Stimulated activated CD4-positive, alpha-beta T cell treated with anti-CD3 and anti-CD28 coated beads, Interleukin-2, amount 100 ng/mL, for 24 hours (primary cell): ENCODE data around the gene LANCL1.
"Not testable (repeated sequence)": the region's sequence is repeated elsewhere in the genome, so short reads cannot be mapped to it uniquely, and the experiment has no call there.

Experiments
- DNase-seq, 2 donors: peaks; one replicate each; pipeline ENCODE4 v3.0.0-alpha.2; 2020

LANCL1 gene

GRCh38 chr2:210458395-210458794 is 18.2 kb downstream of the LANCL1 start:
- no peak for DNase-seq

DNA sequence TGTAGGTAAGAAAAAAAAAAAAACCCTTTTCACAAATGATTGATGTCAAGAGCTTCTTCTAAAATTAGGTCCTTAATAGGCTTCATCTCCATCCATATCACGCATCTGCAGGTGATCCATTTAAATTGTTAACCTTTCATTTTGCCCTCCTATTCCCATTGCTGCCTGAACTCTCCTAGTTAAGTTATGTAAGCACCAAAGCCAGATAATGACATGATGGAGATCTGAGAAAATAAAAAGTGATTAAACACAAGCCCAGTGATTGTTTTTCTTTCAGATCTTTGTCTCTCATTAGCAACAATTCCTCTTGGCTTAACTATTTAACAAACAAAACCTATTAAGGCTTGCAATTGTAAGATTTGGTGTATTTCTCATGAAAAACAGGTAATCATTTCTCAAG is 20.0 kb downstream of the LANCL1 start:
- no peak for DNase-seq

DNA sequence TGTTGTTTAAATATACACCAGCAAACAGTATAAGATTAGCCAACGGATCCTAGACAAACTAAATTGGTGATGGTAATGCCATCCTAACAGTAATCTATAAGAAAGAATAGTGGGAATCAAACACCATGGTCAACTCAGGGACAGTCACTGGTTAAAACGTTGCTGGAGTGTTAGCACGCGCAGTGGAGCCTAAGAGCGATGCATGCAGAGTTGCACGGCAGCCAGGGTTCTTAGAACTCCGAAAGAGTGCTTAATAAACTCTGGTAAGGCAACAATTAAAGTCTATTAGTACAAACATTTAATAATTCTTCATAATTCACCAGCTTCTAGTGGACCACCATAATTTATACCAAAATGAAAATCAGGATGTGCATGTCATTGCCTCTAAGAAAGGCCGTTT is 22.2 kb downstream of the LANCL1 start:
- no peak for DNase-seq

DNA sequence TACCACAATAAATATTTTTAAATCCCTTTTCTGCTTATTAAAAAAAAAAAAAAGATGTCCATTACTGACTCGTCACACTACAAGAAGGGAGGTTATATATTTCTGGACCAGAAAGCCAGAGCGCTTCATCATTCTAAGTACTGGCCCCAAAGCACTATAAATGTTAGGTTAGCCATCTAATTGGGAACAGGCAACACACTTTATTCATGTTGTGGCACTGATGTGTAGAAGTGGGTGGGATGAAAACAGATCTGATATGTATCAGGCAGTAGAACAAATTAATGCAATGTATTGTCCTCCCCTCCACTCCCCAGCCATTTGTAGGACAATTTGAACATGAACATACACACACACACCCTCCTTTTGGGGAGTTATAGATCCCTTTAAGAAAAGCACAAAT is 24.4 kb downstream of the LANCL1 start:
- DNase-seq, result no peak

DNA sequence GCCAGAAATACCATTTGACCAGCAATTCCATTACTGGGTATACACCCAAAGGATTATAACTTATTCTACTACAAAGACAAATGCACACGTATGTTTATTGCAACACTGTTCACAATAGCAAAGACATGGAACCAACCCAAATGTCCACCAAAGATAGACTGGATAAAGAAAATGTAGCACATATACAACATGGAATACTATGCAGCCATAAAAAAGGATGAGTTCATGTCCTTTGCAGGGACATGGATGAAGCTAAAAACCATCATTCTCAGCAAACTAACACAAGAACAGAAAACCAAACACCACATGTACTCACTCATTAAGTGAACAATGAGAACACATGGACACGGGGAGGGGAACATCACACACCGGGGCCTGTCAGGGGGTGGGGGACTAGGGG is 25.6 kb downstream of the LANCL1 start:
- not testable (repeated sequence) for DNase-seq

- DNase-seq, result no peak
Measured at GRCh38 chr2:210445732-210446131, 30.8 kb downstream of the LANCL1 start.

GRCh38 chr2:210445116-210445707 is 31.3 kb downstream of the LANCL1 start:
- no peak for DNase-seq

- no peak for DNase-seq
Measured at GRCh38 chr2:210443527-210443926, 33.0 kb downstream of the LANCL1 start.

DNA sequence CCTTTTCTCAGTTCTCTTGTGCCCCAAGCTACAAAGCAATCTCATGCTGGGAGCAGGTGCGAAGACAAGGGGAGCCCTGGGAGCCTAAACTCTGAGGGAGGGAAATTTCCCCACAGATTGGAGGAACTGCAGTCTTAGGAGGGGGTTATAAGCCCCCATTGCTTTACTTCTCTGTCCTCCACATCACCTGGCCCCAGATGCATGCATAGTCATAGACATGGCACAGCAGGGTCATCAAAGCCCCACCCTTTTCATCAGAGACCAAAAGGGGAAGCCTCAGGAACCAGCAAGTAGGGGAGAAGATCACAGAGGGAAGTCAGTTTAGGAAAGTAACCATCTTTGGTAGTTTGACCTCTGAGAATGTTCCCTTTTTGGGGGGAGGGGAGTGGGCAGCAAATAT is 33.7 kb downstream of the LANCL1 start:
- no peak for DNase-seq

DNA sequence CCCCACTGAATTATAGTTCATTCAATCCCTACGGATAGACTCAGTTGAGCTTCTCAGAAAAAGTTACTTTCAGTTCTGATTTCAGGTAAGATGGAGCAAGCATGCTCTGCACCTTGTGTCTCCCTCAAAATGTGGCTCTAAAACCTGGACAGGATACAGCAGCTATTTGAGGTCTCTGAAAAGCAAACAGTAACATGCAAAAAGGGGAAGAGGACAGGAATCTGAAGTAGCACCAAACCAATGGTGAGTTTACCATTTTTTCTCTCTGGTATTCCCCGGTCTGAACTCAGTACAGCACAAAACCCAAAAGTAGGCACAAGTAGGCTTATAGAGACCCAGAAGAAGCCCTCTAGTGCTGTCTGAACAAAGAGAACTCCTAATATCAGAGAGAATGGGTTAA is 34.1 kb downstream of the LANCL1 start:
- DNase-seq, result no peak

DNA sequence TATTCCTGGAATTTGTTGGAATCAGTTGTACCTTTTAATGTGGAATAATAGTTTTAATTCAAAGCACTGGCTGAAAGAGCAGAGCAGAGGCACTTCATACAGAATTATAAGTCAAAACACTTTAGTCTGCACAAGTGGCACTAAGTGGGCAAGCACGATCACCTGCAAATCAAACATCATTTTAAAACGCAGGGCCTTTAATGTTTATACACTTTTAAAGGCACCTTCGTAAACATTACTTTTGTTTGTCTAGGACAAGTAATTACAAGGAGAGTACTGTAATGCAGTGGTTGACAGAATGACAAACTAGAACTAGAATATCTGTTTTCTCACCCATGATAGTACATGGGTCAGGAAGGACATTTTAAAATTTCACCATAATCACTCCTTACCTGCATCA is 36.4 kb downstream of the LANCL1 start:
- no peak for DNase-seq

DNA sequence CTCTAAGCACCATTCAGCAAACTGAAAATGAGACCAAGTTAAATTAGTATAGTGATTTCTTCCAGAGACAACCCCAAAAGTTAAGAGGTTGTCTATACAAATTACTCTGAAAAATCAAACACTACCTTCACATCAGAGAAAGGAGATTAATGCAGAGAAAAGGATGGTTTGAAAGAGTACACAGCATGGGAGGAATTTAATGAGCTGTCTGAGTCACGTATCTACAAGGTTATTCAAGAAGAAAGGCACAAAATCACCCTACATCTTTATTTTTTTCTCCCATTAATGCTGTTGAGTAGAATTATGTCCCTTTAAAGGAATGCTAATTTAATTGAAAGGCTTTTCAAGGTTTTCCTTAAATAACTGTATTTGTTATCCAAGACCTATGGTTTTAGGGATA is 41.1 kb downstream of the LANCL1 start:
- DNase-seq, result no peak

DNA sequence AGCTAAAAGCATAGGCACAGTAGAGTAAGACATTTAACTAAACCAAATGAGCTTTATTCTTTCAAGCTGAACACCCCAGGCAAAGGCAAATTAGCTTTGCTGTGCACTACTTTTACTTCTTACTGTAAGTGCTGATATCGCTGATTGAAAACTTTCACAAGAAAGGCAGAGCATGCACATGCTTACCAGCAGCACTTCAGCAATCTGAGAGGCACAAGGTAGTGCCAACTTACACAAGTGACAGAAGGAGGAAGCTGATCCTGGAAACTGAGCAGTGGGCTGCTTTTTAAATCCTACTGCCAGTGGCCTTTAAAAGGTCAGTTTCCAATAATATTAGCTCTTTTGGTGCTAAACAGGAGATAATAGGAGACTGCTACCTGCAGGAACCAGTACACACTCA is 43.9 kb downstream of the LANCL1 start:
- no peak for DNase-seq

- DNase-seq, result no peak
Measured at GRCh38 chr2:210429403-210430137, 47.0 kb downstream of the LANCL1 start.

- DNase-seq, result no peak
Measured at GRCh38 chr2:210428393-210429179, 48.0 kb downstream of the LANCL1 start.

GRCh38 chr2:210427309-210427708 is 49.2 kb downstream of the LANCL1 start:
- DNase-seq, result not testable (repeated sequence)

DNA sequence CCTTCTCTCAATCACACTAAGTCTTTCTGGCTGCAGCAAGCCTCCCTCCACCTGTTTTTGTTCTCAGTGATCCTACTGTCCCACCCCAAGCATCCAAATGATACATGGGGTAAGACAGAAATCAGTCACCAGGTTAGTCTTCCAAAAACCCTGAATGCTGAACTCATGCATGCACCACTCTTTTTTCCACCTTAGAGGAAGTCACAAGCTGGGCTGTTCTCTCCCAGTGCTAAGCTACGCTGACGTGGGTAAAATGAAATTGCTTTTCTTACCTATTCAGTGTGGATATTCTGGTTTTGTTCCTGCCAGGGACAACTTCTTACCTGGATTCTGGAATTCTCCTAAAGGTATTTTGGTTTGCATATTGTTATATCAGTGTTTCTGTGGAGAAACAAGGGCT is 54.2 kb downstream of the LANCL1 start:
- DNase-seq, result no peak

GRCh38 chr2:210421916-210422315 is 54.6 kb downstream of the LANCL1 start:
- DNase-seq, result no peak

GRCh38 chr2:210412660-210413059 is 63.9 kb downstream of the LANCL1 start:
- no peak for DNase-seq

DNA sequence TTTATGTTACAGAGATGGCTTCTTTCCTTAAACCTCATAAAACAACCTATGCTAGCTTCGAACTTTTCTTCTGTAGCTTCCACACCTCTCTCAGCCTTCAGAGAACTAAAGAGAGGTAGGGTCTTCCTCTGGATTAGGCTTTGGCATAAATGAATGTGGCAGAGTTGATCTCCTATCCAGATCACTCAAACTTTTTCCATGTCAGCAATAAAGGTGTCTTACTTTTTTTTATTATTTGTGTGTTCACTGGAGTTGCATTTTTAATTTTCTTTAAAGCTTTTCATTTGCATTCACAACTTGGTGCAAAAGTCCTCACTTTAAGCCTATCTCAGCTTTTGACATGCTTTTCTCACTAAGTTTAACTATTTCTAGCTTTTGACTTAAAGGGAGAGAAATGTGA is 66.0 kb downstream of the LANCL1 start:
- DNase-seq, result no peak

- DNase-seq, result no peak
Measured at GRCh38 chr2:210399440-210400041, 77.0 kb downstream of the LANCL1 start.

DNA sequence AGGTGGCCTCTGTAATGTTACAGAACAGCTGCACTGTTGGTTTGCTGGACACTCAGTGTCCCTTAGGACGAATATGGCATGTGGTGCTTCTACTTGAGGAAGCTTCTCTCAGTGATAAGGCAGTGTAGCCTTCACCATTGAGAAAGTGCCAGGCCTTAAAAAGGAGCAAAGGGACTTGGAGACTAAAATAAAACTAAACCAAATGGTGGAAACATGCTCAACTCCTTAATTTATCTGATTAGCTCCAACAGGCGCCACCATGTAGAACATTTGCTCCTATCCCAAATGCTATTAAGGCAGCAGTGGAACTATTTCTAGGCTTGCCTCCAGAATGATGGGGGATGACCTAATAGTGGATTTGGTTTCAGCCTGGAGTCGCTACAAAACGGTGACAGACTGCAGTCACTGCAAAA is 84.1 kb downstream of the LANCL1 start:
- DNase-seq, result no peak

GRCh38 chr2:210389856-210390255 is 86.7 kb downstream of the LANCL1 start:
- no peak for DNase-seq

DNA sequence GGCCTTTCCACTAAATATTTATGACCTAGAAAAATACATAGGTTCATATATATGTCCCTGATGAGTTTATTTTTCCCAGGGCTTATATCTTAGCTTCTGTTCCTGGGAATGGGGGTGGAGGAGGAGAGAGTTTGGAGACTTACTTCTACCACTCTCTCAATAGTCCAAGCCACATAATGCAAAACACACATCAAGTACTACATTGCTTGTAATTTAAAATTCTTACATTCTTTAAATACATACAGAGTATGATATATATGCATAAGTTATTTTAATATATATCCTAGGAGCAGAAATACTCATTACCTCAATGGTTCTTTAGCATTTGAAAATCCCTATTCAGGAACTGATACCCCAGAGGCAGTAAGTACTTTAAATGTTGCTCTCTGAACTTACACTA is 88.4 kb downstream of the LANCL1 start:
- no peak for DNase-seq
